Islet of Langerhans (tissue), 1 donor: ENCODE measurements around the gene EMILIN2.

ENCODE experiments used
- FAIRE-seq: peaks from one replicate; lab custom pipeline; 2011; peaks lifted over from hg19 to GRCh38; lab: Jason Lieb, UNC

The EMILIN2 gene

DNA sequence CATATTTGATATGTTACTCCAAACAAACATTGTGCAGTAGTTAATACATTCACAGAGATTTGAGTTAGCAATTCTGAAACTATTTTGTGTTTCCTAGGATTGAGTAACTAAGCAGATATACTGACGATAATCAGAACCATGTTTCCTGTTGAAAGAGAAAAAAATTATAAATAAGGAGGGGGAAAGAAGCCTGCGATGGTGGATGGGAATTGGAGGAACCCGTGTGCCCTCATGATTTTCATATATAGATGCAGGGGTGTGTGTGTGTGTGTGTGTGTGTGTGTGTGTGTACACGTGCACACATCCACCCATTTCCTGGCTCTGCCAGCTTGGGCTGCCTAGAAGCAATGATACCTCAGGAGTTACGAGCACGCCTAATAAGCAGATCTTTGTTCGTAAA lies 109.2 kb downstream of the EMILIN2 start:
- FAIRE-seq, result no peak

DNA sequence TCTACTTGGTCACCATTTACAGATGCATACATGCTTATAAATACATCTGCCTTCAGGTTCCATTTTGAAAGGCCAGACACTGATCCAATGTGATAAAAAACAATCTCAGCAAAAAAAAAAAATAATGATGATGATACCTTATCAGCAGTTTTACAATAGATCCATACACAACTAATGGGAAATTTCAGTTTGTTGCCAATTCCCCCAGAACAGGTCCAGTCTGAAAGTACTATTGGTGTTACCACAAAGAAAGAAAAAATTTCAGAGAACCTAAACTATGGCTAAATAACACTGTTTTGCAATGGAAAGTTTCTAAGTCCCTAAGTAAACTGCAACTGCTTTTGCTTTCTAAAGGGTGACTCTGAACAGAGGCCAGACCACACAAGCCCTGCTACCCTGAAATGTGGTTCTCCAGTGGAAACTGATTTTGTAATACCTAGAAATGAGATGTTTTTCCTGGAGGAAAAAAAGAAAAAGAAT lies 112.1 kb downstream of the EMILIN2 start:
- peak; percentile 9 for FAIRE-seq

DNA sequence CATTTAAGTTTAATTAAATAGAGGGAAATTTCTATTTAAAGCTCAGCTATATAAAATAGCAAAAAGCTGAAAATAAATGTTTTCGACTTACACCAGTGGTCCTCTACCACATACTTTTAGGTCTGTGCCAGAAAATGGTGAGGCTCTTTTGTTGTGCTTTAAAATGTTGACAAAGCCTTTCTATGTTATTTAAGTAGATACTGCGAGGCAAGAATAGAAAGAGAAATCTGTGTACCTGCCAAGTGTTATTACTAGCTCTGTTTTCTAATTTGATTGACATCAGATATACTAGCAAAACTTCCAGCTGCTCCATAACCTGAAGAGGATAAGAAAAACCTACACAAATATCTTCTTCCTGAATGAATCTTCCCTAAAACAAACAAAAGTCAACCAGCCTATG lies 112.5 kb downstream of the EMILIN2 start:
- no peak for FAIRE-seq

DNA sequence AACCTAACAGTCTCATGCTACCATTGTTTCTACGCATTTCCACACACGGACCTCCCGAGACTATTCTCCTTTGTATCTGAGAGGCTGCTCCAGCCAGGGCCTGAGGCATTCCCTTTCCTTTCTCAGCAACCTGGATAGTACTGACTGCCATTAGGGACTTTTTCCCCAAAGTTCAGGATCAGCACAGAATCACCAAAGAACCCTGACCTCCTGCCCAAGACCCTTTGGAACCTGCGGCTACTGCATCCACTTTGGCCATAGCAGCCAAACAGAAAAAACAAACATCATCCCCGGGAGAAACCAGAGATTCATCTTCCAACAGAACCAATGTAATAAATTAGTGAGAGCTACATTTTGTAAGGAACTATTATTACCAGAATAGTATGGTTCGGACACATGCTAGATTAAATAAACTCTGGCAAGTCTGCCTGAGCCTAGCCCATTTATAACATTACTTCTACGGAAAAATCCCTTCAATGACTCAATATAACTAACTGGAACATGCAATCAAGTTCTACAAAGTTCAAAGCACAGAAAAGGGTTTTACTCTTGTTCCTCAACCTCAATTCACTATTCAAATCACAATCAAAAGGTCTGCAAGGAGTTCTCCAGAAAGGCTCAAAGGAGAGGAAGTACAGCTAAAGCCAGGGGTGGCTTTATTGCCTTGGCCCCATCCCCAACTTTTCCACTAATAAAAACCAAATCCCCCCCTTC lies 114.3 kb downstream of the EMILIN2 start:
- FAIRE-seq, result no peak

DNA sequence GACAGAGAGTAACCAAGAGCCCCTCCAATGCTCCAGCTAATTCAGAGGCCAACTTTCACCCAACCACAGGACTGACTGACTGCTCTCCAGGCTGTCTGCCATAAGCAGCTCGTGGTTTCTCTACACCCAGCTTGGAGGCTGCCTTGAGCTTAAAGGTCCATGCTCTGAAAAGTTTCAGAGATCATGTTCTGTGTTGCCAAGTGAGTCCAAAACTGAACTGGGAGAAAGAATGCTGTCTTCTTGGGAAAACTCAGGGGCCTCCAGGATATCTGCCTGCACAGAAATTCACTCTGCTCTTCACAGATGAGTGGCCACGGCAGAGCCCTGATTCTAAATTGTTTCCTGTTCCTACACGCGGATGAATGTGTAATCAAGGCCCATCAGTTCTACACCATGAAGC lies 115.0 kb downstream of the EMILIN2 start:
- no peak for FAIRE-seq

DNA sequence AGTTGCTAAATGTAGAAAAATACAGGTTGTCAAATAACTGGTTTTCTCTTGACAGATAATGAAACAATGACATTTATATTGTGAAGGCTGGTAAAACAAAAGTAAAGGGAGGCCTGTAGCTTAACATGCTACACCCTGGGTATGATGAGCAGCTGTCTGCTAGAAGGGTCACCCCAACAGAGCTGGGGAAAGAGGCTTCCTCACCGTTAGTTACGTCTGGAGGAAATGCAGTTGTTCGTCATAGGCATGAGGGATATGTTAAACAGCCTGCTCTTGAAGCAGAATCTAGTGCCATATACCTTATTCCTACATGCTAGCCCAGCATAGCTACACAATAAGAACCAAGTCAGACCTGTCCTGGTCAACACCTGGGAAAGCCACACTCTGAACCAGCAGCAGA lies 116.2 kb downstream of the EMILIN2 start:
- FAIRE-seq, result no peak

DNA sequence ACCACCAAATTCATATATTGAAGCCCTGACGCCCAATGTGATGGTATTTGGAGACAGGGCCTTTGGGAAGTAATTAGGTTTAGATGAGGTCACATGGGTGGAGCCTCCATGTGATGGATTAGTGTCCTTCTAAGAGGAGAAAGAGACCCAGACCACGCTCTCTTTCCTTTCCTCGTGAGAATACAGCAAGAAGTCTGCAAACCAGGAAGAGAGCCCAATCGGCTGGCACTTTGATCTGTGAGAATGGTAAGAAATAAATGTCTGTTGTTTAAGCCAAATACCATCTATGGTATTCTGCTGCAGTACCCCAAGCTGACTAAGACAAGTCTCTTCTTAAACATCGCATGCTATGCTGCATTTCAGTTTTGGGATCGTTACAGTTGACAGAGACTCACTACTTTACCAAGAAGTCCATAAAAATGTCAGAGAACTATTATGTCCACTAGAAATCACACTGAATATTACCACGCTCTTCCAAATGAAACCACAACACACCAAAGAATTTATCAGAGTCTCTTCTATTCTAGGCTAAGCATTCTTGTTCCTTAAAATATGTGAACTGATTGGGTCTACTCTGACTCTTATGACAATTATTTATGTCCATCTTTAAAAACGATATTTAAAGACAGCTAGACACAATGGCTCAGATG lies 117.7 kb downstream of the EMILIN2 start:
- no peak for FAIRE-seq
